ENCODE data around the gene NFATC4. TPM values are rescaled to one million over a fixed set of nuclear protein-coding genes. Genes with fewer than 3 reads are reported as not detected.

The NFATC4 gene
- total RNA-seq, 2 donors from 2014 or later: 12.5 to 13.4 TPM

- TF ChIP-seq, protein P1, sequence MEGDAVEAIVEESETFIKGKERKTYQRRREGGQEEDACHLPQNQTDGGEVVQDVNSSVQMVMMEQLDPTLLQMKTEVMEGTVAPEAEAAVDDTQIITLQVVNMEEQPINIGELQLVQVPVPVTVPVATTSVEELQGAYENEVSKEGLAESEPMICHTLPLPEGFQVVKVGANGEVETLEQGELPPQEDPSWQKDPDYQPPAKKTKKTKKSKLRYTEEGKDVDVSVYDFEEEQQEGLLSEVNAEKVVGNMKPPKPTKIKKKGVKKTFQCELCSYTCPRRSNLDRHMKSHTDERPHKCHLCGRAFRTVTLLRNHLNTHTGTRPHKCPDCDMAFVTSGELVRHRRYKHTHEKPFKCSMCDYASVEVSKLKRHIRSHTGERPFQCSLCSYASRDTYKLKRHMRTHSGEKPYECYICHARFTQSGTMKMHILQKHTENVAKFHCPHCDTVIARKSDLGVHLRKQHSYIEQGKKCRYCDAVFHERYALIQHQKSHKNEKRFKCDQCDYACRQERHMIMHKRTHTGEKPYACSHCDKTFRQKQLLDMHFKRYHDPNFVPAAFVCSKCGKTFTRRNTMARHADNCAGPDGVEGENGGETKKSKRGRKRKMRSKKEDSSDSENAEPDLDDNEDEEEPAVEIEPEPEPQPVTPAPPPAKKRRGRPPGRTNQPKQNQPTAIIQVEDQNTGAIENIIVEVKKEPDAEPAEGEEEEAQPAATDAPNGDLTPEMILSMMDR (IDR thresholded peaks at IDR 0.05): no peak
- peaks cover 0 to 4% of the 10 kb centered on the region in 2 donors for H3K27me3 ChIP-seq
- no peak for DNase-seq (ENCODE audit: low spot score)
These were observed 36.9 kb upstream of the NFATC4 start for GRCh38 chr14:24330973-24331674.

DNA sequence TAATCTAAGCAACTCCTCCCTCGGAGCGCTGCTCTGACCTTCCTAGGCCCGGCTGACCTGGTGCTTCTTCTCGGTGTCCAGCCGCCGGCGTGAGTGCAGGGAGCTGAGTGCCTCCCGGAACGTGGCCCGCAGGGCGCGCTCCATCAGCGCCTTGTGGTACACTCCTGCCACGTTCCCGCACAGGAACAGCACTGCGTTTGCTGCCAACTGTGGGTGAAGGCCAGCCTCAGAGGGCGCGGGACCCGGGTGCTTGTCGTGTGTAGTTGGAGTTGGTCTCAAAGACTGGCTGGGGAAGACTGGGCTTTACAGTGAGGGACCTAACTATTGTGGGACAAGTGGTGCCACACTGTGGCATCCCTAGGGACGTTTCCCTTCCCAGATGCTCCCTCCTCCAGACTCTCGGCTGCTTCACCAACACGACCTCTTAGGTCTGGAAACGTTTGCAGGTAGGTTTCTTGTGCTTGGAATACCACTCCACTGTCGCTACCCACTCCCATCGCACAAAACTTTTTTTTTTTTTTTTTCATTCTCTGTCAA, 36.2 kb upstream of the NFATC4 start:
- H3K27ac ChIP-seq: no peak overlapping the region
- no peaks in the 10 kb centered on the region for H3K36me3 ChIP-seq
- peaks cover 0 to 40% of the 10 kb centered on the region in 2 donors for H3K4me1 ChIP-seq
- H3K4me3 ChIP-seq: no peak overlapping the region
- TF ChIP-seq, protein P1 (IDR thresholded peaks at IDR 0.05): no peak
- no peaks in the 10 kb centered on the region for H3K9me3 ChIP-seq
- DNase-seq (ENCODE audit: low spot score): no peak
- H3K27me3 ChIP-seq: peaks cover 0 to 4% of the 10 kb centered on the region in 2 donors

More at GRCh38 chr14:24330973-24331674, 36.9 kb upstream of the NFATC4 start:
- H3K36me3 ChIP-seq: no peaks in the 10 kb centered on the region
- H3K4me3 ChIP-seq: no peak overlapping the region
- no peaks in the 10 kb centered on the region for H3K9me3 ChIP-seq
- H3K27ac ChIP-seq: no peak overlapping the region
- peaks cover 0 to 40% of the 10 kb centered on the region in 2 donors for H3K4me1 ChIP-seq

- H3K27me3 ChIP-seq: peaks cover 0 to 4% of the 10 kb centered on the region in 2 donors
- DNase-seq (ENCODE audit: low spot score): peak; percentile 79
- TF ChIP-seq, protein P1 (IDR thresholded peaks at IDR 0.05): peak; percentile 61 to 77
- H3K4me1 ChIP-seq: peaks cover 0 to 40% of the 10 kb centered on the region in 2 donors
- no peaks in the 10 kb centered on the region for H3K9me3 ChIP-seq
- no peaks in the 10 kb centered on the region for H3K36me3 ChIP-seq
- H3K27ac ChIP-seq: no peak overlapping the region
- peak overlapping the region in 1 of 2 donors; percentile 30 for H3K4me3 ChIP-seq
These were observed 35.6 kb upstream of the NFATC4 start for GRCh38 chr14:24332268-24332993.

GRCh38 chr14:24334431-24335291, 33.3 kb upstream of the NFATC4 start, which contains the start of gene ADCY4:
Gene ADCY4, minus strand, starts transcription at chr14:24335071. Its CDS starts 419 bp downstream, at chr14:24334652.
- H3K27me3 ChIP-seq: peaks cover 0 to 4% of the 10 kb centered on the region in 2 donors
- no peak for DNase-seq (ENCODE audit: low spot score)
- H3K27ac ChIP-seq: peak within 1 kb of the TSS; percentile 81 to 83
- no peaks in the 10 kb centered on the region for H3K9me3 ChIP-seq
- H3K4me1 ChIP-seq: peaks cover 0 to 55% of the 10 kb centered on the region in 2 donors
- no peaks in the 10 kb centered on the region for H3K36me3 ChIP-seq
- H3K4me3 ChIP-seq: peak within 1 kb of the TSS; percentile 50 to 58
- TF ChIP-seq, protein P1 (IDR thresholded peaks at IDR 0.05): no peak

- H3K27me3 ChIP-seq: peaks cover 0 to 4% of the 10 kb centered on the region in 2 donors
These were observed 32.4 kb upstream of the NFATC4 start for GRCh38 chr14:24335461-24336171.

More at GRCh38 chr14:24335461-24336171, 32.4 kb upstream of the NFATC4 start:
- Histone ChIP-seq H3K4me1 (peaks cover 0 to 61% of the 10 kb centered on the region in 2 donors), H3K36me3 (no peaks in the 10 kb centered on the region), H3K9me3 (no peaks in the 10 kb centered on the region), H3K27ac (peak overlapping the region; percentile 81 to 83), H3K4me3 (peak overlapping the region; percentile 50 to 58)
- no peak for DNase-seq (ENCODE audit: low spot score)
- TF ChIP-seq, protein P1 (IDR thresholded peaks at IDR 0.05): no peak

Measured in right atrium auricular region (tissue), 2 donors.